Measurements from ENCODE around the gene ST3GAL6. TPM values are rescaled to one million over a fixed set of nuclear protein-coding genes. Genes with fewer than 3 reads are reported as not detected.

ST3GAL6 gene
- polyA plus RNA-seq, 3 donors, result 21.0 to 49.5 (median 22.8) TPM

- TF ChIP-seq CTCF (IDR thresholded peaks at IDR 0.05), result no peak
- no peaks in the 10 kb centered on the region for H3K36me3 ChIP-seq (replicated peaks in 1 of 2; ENCODE audit: control insufficient read depth in 1 of 2, insufficient read depth in 2 of 2, low read length in 2 of 2)
- H3K27ac ChIP-seq (ENCODE audit: low read depth in 1 of 2, low read length in 2 of 2), result no peak overlapping the region
- no peaks in the 10 kb centered on the region for H3K9me3 ChIP-seq (replicated peaks in 1 of 2; ENCODE audit: control insufficient read depth in 1 of 2, insufficient read depth in 1 of 2, low read length in 2 of 2)
- no peak overlapping the region for H2AFZ ChIP-seq (ENCODE audit: insufficient read depth, low read depth, low read length, poor library complexity, severe bottlenecking)
- Mint-ChIP-seq H3K9me3 (no peaks in the 10 kb centered on the region), H3K36me3 (no peaks in the 10 kb centered on the region), H3K4me1 (peaks cover 12% of the 10 kb centered on the region), H3K27me3 (ENCODE audit: low read depth in 3 of 3) (no peaks in the 10 kb centered on the region), H3K27ac (no peak overlapping the region), H3K4me3 (no peak overlapping the region)
- no peaks in the 10 kb centered on the region for H3K27me3 ChIP-seq (ENCODE audit: control insufficient read depth in 2 of 2, insufficient read depth in 2 of 2, low read length in 2 of 2)
- H3K4me2 ChIP-seq (replicated peaks; ENCODE audit: extremely low read depth, low read length, poor library complexity, severe bottlenecking), result no peak overlapping the region
- peaks cover 17% of the 10 kb centered on the region for H3K79me2 ChIP-seq (ENCODE audit: insufficient read depth, low read length)
- peaks cover 2 to 9% of the 10 kb centered on the region in 2 donors for H3K4me1 ChIP-seq (ENCODE audit: control insufficient read depth in 1 of 2, insufficient read depth in 2 of 2, low read length in 2 of 2)
- H3K9ac ChIP-seq (ENCODE audit: insufficient read depth, low read length, poor library complexity, severe bottlenecking), result no peak overlapping the region
- no peaks in the 10 kb centered on the region for H4K20me1 ChIP-seq (ENCODE audit: insufficient read depth, low read length)
- intact Hi-C loops (cut with micrococcal nuclease), result no loop called here
- H3K4me3 ChIP-seq (replicated peaks in 1 of 3; ENCODE audit: low read depth in 2 of 3, low read length in 3 of 3), result no peak overlapping the region
- no peak for DNase-seq
Observed at GRCh38 chr3:98744283-98744682, 18.9 kb upstream of the ST3GAL6 start.

- DNase-seq, result no peak
- no peak for TF ChIP-seq CTCF (IDR thresholded peaks at IDR 0.05)
- Histone ChIP-seq H3K27me3 (ENCODE audit: control insufficient read depth in 2 of 2, insufficient read depth in 2 of 2, low read length in 2 of 2) (no peaks in the 10 kb centered on the region), H3K36me3 (replicated peaks in 1 of 2; ENCODE audit: control insufficient read depth in 1 of 2, insufficient read depth in 2 of 2, low read length in 2 of 2) (no peaks in the 10 kb centered on the region), H3K9ac (ENCODE audit: insufficient read depth, low read length, poor library complexity, severe bottlenecking) (no peak overlapping the region), H3K27ac (ENCODE audit: low read depth in 1 of 2, low read length in 2 of 2) (no peak overlapping the region), H3K4me3 (replicated peaks in 1 of 3; ENCODE audit: low read depth in 2 of 3, low read length in 3 of 3) (no peak overlapping the region), H3K4me2 (replicated peaks; ENCODE audit: extremely low read depth, low read length, poor library complexity, severe bottlenecking) (no peak overlapping the region), H4K20me1 (ENCODE audit: insufficient read depth, low read length) (no peaks in the 10 kb centered on the region), H3K9me3 (replicated peaks in 1 of 2; ENCODE audit: control insufficient read depth in 1 of 2, insufficient read depth in 1 of 2, low read length in 2 of 2) (no peaks in the 10 kb centered on the region), H3K4me1 (ENCODE audit: control insufficient read depth in 1 of 2, insufficient read depth in 2 of 2, low read length in 2 of 2) (no peaks in the 10 kb centered on the region), H2AFZ (ENCODE audit: insufficient read depth, low read depth, low read length, poor library complexity, severe bottlenecking) (no peak overlapping the region), H3K79me2 (ENCODE audit: insufficient read depth, low read length) (peaks cover 17% of the 10 kb centered on the region)
- peaks cover 5% of the 10 kb centered on the region for H3K4me1 Mint-ChIP-seq
- no CpG with 5 or more reads among the region's 1 CpG for WGBS (ENCODE audit: insufficient coverage)
- no peak overlapping the region for H3K4me3 Mint-ChIP-seq
- H3K27me3 Mint-ChIP-seq (ENCODE audit: low read depth in 3 of 3), result no peaks in the 10 kb centered on the region
- no peaks in the 10 kb centered on the region for H3K36me3 Mint-ChIP-seq
- no peak overlapping the region for H3K27ac Mint-ChIP-seq
- H3K9me3 Mint-ChIP-seq, result no peaks in the 10 kb centered on the region
- intact Hi-C loops (cut with micrococcal nuclease), result no loop called here
Observed at GRCh38 chr3:98745718-98746117, 17.4 kb upstream of the ST3GAL6 start.
